ENCODE measurements around the gene POLE. TPM values are rescaled to one million over a fixed set of nuclear protein-coding genes. Genes with fewer than 3 reads are reported as not detected.

Gene POLE, protein sequence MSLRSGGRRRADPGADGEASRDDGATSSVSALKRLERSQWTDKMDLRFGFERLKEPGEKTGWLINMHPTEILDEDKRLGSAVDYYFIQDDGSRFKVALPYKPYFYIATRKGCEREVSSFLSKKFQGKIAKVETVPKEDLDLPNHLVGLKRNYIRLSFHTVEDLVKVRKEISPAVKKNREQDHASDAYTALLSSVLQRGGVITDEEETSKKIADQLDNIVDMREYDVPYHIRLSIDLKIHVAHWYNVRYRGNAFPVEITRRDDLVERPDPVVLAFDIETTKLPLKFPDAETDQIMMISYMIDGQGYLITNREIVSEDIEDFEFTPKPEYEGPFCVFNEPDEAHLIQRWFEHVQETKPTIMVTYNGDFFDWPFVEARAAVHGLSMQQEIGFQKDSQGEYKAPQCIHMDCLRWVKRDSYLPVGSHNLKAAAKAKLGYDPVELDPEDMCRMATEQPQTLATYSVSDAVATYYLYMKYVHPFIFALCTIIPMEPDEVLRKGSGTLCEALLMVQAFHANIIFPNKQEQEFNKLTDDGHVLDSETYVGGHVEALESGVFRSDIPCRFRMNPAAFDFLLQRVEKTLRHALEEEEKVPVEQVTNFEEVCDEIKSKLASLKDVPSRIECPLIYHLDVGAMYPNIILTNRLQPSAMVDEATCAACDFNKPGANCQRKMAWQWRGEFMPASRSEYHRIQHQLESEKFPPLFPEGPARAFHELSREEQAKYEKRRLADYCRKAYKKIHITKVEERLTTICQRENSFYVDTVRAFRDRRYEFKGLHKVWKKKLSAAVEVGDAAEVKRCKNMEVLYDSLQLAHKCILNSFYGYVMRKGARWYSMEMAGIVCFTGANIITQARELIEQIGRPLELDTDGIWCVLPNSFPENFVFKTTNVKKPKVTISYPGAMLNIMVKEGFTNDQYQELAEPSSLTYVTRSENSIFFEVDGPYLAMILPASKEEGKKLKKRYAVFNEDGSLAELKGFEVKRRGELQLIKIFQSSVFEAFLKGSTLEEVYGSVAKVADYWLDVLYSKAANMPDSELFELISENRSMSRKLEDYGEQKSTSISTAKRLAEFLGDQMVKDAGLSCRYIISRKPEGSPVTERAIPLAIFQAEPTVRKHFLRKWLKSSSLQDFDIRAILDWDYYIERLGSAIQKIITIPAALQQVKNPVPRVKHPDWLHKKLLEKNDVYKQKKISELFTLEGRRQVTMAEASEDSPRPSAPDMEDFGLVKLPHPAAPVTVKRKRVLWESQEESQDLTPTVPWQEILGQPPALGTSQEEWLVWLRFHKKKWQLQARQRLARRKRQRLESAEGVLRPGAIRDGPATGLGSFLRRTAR (N-terminal part only)
- total RNA-seq = 60.3 TPM

GRCh38 chr12:132687211-132688164 lies at the start of gene POLE, which contains the start of gene PXMP2:
POLE (minus strand) TSS chr12:132687342; CDS start chr12:132687315, 27 bp downstream.
PXMP2 (plus strand) TSS chr12:132687587; CDS start chr12:132687671, 84 bp downstream.

GRCh38 chr12:132710405-132711079 lies 23.4 kb upstream of the POLE start, which contains the start of gene PGAM5:
PGAM5 (plus strand) TSS chr12:132710842; CDS start chr12:132710877, 35 bp downstream.

GRCh38 chr12:132618683-132619043 lies 68.5 kb downstream of the POLE start, which contains the start of gene P2RX2:
P2RX2 (plus strand) TSS chr12:132618776; CDS start chr12:132618817, 41 bp downstream.

DNA sequence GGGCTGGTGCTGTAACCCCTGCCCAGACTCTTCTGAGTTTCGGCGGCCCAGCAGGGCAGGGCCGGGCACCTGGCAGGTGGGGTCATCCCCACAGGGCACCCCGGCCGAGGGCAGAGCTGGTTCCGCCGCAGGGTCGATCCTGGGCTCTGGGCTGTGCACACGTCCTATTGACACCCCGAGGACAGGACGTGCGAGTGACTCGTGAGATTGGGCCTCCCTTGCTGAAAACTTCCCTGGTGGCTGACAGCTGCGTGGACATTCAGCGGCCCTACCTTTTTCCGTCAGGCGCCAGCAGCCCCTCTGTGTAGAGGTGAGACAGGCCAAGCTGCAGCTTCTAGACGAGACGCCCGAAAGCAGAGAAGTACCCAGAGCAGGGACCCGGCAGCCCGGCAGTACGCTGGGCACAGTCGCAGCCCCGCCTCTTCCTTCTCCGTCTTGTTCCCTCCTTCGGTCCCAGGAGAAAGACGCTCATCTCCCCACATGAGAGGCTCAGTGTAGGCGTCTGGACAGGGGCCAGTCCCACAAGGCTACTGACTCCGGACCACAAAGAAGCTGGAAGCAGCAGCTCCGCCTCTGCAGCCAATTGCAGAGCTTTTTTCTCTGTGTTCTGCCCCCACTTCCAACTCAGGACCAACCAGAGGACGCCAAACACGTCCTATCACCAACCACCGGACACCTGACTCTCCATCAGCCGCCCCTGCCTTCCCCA lies 76.9 kb downstream of the POLE start, which contains the start of gene LRCOL1:
TSS of gene LRCOL1 (minus strand) at position 532 of the 709 bp plus-strand sequence. CDS start 4,331 bp downstream, outside the sequence.

Other genes with a start within 250 kb of the POLE start
- 27.1 TPM for gene FBRSL1, start 197.2 kb downstream of the POLE start, total RNA-seq
- 0.66 TPM for gene LRCOL1, start 76.8 kb downstream of the POLE start, total RNA-seq
- not detected for gene P2RX2, start 68.6 kb downstream of the POLE start, total RNA-seq
- 44.8 TPM for gene PXMP2, start 245 bp upstream of the POLE start, total RNA-seq
- gene PGAM5, start 23.5 kb upstream of the POLE start, total RNA-seq = 16.2 TPM
- 63.6 TPM for gene ANKLE2, start 74.5 kb upstream of the POLE start, total RNA-seq
- gene GOLGA3, start 141.5 kb upstream of the POLE start, total RNA-seq = 86.0 TPM
- 34.7 TPM for gene CHFR, start 200.3 kb upstream of the POLE start, total RNA-seq

Measured in camera-type eye (tissue), 1 donor.